ENCODE data around the gene TXNL1.
A peak's percentile ranks its signal among the peaks of the same experiment; 100 is the strongest.

Gene TXNL1

DNA sequence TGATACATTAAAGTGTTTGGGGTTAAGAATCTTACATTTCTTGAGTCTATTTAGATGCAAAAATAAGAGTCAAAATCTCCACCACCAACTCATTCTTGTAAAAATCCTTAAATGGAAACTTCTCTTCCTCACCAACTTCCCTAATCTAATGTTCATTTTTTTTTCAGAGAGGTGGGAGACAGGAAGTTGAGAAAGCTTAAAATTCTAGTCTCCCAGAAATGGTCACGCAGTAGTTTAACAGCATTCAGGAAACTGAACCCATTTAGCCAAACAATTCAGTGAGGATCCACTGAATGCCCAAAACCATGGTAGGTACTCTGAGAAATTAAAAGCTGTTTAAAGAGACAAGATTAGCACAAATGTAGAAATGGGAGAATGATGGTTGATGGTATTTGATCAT, 69.0 kb downstream of the TXNL1 start:
- no peak for DNase-seq (ENCODE audit: low spot score)

DNA sequence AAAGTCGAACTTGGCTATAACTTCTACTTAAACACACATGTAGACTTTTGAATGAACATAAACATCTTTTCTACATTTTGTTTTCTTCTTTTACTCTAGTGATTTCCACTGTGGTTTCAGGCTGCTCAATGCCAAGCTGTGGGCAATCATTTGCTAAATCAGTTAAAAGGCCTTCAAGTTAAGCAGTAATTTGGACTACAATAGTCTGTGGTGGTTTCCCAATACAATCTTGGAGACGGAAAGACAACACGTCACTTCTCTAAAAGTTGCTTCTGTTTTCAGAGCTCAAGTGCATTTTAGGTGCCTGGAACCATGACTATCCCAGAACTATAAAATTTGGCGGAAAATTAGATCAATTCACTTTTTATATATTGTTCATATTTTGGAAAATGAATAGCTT, 69.4 kb downstream of the TXNL1 start:
- no peak for DNase-seq (ENCODE audit: low spot score)

DNA sequence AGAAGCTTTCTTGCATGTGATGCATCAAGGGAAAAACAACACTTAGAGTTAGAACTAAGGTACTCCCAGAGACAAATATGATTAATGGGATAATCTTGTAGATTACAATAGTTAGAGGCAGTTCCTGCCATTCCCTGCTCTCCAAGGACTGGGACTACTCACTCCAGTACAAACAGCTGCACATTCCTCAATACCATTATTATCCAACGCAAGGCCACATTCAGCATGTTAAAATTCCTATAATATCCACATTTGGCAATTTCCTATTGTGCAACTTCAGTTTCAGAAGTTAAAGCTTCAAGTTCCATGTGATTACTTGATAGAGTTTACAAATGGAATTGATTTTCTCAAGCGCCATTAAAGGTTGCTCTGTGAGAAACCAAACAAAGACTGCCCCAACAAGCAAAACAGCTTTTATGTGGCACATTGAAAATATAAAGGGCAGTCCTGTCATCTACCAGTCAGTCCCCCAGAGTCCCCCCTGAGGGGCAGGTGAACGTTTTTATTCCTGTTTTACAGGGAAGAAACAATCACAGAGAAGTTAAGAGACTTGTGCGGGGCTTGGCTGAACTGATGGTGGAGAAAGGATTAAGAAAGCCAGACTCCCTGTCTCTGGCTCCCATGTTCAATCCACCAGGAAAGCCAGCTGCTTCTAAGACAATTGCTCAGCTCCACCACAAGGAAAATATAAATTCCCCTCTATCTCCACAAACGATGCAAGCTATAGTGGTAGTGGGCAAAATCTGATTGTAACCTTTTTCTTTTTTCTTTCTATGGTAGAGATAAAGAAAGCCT, 72.6 kb downstream of the TXNL1 start:
- peak; percentile 88 for DNase-seq (ENCODE audit: low spot score)

DNA sequence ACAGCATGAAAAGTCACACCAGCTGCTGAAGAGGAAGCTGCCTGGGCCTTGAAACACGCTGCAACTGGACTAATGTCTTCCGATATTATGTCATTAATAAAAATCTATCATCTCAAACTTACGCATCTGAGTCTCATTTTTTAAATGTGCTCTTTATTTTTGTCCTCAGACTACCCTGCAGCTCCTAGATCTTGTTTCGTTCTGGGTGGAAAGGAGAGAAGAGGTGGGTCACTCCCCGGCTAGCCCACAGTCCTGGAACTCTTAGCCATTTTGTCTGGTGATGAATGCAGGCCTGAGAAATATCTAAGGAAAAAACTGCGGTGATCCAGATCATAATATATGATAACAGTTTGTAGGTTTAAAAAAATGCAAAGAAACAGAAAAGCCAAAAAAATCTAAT, 73.3 kb downstream of the TXNL1 start:
- DNase-seq (ENCODE audit: low spot score), result peak; percentile 36

DNA sequence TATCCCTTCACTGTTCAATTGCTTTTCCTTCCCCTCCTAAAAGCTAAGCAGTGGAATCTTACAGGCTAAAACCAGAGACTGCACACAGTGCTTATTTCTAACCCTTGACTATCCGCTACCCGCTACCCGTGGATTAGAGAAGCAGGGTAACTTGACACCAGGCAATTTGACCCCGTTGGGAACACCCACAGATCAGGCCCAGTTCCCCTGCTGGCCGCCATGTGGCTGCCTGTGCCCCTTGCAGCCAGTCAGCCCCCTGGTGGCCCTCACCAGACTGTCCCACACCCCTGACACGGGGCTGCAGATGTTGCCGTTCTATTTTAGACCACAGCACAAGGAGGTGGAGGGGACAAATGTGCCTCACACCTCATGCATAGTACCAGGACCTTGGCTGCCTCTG, 74.8 kb downstream of the TXNL1 start:
- DNase-seq (ENCODE audit: low spot score), result no peak

DNA sequence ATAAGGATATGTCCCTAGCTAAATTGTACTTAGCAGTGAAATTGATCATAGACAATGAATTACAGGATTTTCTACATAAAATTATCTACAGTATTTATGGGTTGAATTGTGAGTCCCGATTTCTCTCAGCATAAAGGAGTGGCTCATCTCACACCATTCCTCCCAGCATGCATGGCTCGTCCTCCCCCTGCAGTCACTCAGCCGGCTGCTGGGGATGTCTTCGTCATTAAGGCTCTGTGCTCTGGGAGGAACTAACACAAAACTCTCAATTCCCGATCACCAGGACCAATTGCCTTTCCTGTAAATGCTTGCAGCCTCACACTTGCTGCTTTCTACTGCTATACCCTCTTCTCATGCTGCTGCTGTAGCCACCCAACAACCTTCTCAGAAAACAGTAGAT, 75.9 kb downstream of the TXNL1 start:
- DNase-seq (ENCODE audit: low spot score), result no peak

DNA sequence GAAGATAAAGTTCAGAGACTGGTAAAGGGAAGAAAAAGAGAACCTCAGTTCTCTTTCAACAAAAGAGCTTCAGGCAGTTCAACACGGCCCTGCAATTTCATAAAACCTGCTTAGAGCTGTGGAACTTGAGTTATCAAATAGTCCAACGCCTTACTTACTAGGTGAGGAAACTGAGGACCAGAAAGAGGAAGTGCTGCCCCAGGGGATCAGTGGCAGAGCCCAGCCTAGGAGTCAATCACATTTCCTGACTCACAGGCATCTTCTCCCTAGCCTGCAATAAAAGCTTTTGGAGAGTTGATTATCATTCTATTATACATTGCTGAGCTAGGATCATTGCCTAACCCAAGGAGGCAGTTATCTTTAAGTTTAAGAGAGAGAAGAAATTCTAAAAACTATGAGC, 77.4 kb downstream of the TXNL1 start:
- DNase-seq (ENCODE audit: low spot score), result no peak

DNA sequence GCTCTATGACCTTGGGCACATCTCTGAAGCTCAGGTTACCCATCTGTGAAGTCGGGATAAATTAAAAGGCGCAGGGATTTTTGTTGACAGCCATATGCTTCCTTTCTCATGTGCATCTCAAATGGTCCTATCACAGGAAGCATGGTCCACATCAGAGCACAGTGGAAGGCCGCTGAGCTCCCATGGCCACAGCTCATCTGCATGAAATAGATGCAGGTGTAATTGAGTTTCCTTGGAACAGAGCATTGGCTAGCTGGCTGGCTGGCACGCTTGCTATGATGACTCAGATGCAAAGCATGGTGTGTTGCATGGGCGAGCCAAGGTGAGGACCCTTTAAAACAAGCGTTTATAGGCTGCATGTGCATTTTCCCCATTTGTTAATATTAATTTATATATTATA, 79.3 kb downstream of the TXNL1 start:
- no peak for DNase-seq (ENCODE audit: low spot score)

DNA sequence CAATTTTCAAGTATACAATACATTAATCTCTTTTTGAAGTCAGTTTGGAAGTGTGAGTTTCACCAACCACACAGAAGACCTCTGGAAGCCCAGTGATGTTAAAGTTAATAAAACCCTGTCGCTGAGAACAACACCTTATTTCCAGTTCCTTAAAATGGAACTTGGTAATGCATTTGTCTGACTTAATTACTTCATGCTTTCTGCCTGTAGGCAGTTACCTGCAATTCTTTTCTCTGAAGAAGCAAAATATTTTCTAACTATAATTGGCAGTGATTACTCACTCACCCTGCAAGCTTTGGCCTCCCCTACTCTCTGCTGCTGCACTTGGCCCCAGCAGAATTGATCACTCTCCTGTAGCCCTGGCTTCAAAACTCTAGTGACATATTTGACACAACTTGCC, 81.5 kb downstream of the TXNL1 start:
- DNase-seq (ENCODE audit: low spot score), result no peak

DNA sequence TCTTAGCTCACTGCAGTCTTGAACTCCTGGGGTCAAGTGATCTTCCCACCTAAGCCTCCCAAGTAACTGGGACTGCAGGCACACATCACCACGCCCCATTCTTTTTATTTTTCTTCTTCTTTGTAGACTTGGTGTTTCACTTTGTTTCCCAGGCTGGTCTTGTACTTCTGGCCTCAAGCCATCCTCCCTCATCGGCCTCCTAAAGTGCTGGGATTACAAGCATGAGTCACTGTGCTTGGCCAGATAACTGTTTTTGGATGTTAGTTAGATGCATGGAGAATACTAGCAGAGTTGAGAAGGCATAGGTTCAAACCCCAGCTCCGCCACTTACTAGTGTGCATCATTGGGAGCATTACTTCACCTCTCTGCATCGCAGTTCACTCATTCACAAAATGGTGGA, 88.3 kb downstream of the TXNL1 start:
- no peak for DNase-seq (ENCODE audit: low spot score)
